H9 (cell line): Measurements from ENCODE around the gene PHKG2. TPM values are rescaled to one million over a fixed set of nuclear protein-coding genes. Genes with fewer than 3 reads are reported as not detected.

ENCODE experiments used
- DNase-seq: peaks from one replicate; pipeline ENCODE4 v3.0.0-alpha.2; 2017
- H2AFZ ChIP-seq: one replicate; pipeline ENCODE4 v1.6.1; 2013; ENCODE audit warnings: mild to moderate bottlenecking, low read length, control low read depth, moderate library complexity
- H2AK5ac ChIP-seq: 2 replicates; pipeline ENCODE4 v1.6.1; 2013; ENCODE audit warnings: low read length, control low read depth, mixed read lengths; ENCODE audit not compliant: insufficient read length
- H2BK120ac ChIP-seq: one replicate; pipeline ENCODE4 v1.6.1; 2013; ENCODE audit warnings: low read depth, mild to moderate bottlenecking, low read length, control low read depth, inconsistent platforms; ENCODE audit not compliant: poor library complexity, severe bottlenecking
- H2BK12ac ChIP-seq: 2 replicates; pipeline ENCODE4 v1.6.1; 2013; ENCODE audit warnings: low read length, control low read depth, mixed read lengths, low read depth; ENCODE audit not compliant: insufficient read length
- H2BK15ac ChIP-seq: 2 replicates; pipeline ENCODE4 v1.6.1; 2013; ENCODE audit warnings: low read depth, low read length, control low read depth
- H2BK20ac ChIP-seq: one replicate; pipeline ENCODE4 v1.6.1; 2013; ENCODE audit warnings: low read depth, mild to moderate bottlenecking, low read length, control low read depth, inconsistent platforms; ENCODE audit not compliant: poor library complexity, severe bottlenecking
- H2BK5ac ChIP-seq: 2 replicates; pipeline ENCODE4 v1.6.1; 2013; ENCODE audit warnings: low read length, control low read depth, mixed read lengths; ENCODE audit not compliant: insufficient read length
- H3K14ac ChIP-seq: 2 replicates; pipeline ENCODE4 v1.6.1; 2013; ENCODE audit warnings: low read length, control low read depth; ENCODE audit not compliant: insufficient read depth
- H3K18ac ChIP-seq: 2 replicates; pipeline ENCODE4 v1.6.1; 2013; ENCODE audit warnings: low read depth, mild to moderate bottlenecking, mixed read lengths, low read length, control low read depth; ENCODE audit not compliant: insufficient read length
- H3K23ac ChIP-seq: 2 replicates; pipeline ENCODE4 v1.6.1; 2013; ENCODE audit warnings: low read length, control low read depth, mixed read lengths, low read depth; ENCODE audit not compliant: insufficient read length
- H3K23me2 ChIP-seq: 2 replicates; pipeline ENCODE4 v1.6.1; 2013; ENCODE audit warnings: low read depth, mild to moderate bottlenecking, mixed read lengths, low read length, control low read depth; ENCODE audit not compliant: insufficient read length, poor library complexity, severe bottlenecking
- H3K27ac ChIP-seq: 2 replicates; pipeline ENCODE4 v1.5.1; 2013; ENCODE audit warnings: low read length, control low read depth, mixed read lengths, low read depth; ENCODE audit not compliant: insufficient read length
- H3K27me3 ChIP-seq: 2 replicates; pipeline ENCODE4 v1.6.1; 2013; ENCODE audit warnings: low read length, control low read depth, inconsistent platforms; ENCODE audit not compliant: insufficient read depth
- H3K4ac ChIP-seq: 2 replicates; pipeline ENCODE4 v1.6.1; 2013; ENCODE audit warnings: low read depth, mild to moderate bottlenecking, control low read depth, inconsistent platforms, low read length, moderate library complexity
- H3K4me1 ChIP-seq: 2 replicates; pipeline ENCODE4 v1.6.1; 2013; ENCODE audit warnings: low read length, control low read depth, inconsistent platforms; ENCODE audit not compliant: insufficient read depth
- H3K4me2 ChIP-seq: 2 replicates; pipeline ENCODE4 v1.6.1; 2013; ENCODE audit warnings: low read length, control low read depth, mixed read lengths; ENCODE audit not compliant: insufficient read length, insufficient read depth
- H3K56ac ChIP-seq: 2 replicates; pipeline ENCODE4 v1.6.1; 2013; ENCODE audit warnings: low read depth, mild to moderate bottlenecking, mixed read lengths, low read length, control low read depth; ENCODE audit not compliant: insufficient read length
- H3K79me1 ChIP-seq: 2 replicates; pipeline ENCODE4 v1.6.1; 2013; ENCODE audit warnings: low read depth, mild to moderate bottlenecking, moderate library complexity, low read length, control low read depth, inconsistent platforms; ENCODE audit not compliant: insufficient read depth, poor library complexity, severe bottlenecking
- H3K79me2 ChIP-seq: 2 replicates; pipeline ENCODE4 v1.6.1; 2013; ENCODE audit warnings: low read length, control low read depth, inconsistent platforms; ENCODE audit not compliant: insufficient read depth
- H3K9ac ChIP-seq: 2 replicates; pipeline ENCODE4 v1.6.1; 2013; ENCODE audit warnings: low read length, control low read depth, mixed read lengths; ENCODE audit not compliant: insufficient read length; ENCODE audit errors: extremely low read depth
- H3K9me3 ChIP-seq: one replicate; pipeline ENCODE4 v1.6.1; 2013; ENCODE audit warnings: low read depth, low read length, inconsistent platforms; ENCODE audit not compliant: control insufficient read depth
- H3T11ph ChIP-seq: one replicate; pipeline ENCODE4 v1.6.1; 2013; ENCODE audit warnings: mild to moderate bottlenecking, low read length, control low read depth, inconsistent platforms
- H4K20me1 ChIP-seq: one replicate; pipeline ENCODE4 v1.6.1; 2013; ENCODE audit not compliant: control insufficient read depth, insufficient read length, insufficient read depth
- H4K5ac ChIP-seq: 2 replicates; pipeline ENCODE4 v1.6.1; 2013; ENCODE audit warnings: low read depth, mild to moderate bottlenecking, mixed read lengths, low read length, control low read depth; ENCODE audit not compliant: insufficient read length
- H4K8ac ChIP-seq: replicated peaks from 2 replicates; pipeline ENCODE4 v1.6.1; 2013; ENCODE audit warnings: low read length, control low read depth, mixed read lengths, low read depth; ENCODE audit not compliant: insufficient read length
- H4K91ac ChIP-seq: 2 replicates; pipeline ENCODE4 v1.6.1; 2013; ENCODE audit warnings: low read depth, mild to moderate bottlenecking, moderate library complexity, mixed read lengths, low read length, control low read depth; ENCODE audit not compliant: insufficient read length
- H3K27ac Mint-ChIP-seq, 3 experiments: 2 replicates in 2 of 3; 3 replicates in 1 of 3; pipeline ENCODE4 v1.8.0; 2020 to 2021; ENCODE audit warnings: mixed read lengths in 3 of 3, mild to moderate bottlenecking in 1 of 3, moderate library complexity in 1 of 3
- H3K27me3 Mint-ChIP-seq: 2 replicates; pipeline ENCODE4 v1.8.0; 2021; ENCODE audit warnings: low read depth, mild to moderate bottlenecking, moderate library complexity, mixed read lengths
- H3K36me3 Mint-ChIP-seq, 3 experiments: 2 replicates in 2 of 3; 3 replicates in 1 of 3; pipeline ENCODE4 v1.8.0; 2020 to 2021; ENCODE audit warnings: low read depth in 3 of 3, mixed read lengths in 3 of 3; ENCODE audit not compliant: insufficient read depth in 1 of 3
- H3K4me1 Mint-ChIP-seq, 2 experiments: 2 replicates each; pipeline ENCODE4 v1.8.0; 2020; ENCODE audit warnings: mixed read lengths in 2 of 2
- H3K4me3 Mint-ChIP-seq, 2 experiments: 2 replicates in 1 of 2; 3 replicates in 1 of 2; pipeline ENCODE4 v1.8.0; 2020 to 2021; ENCODE audit warnings: mild to moderate bottlenecking in 2 of 2, mixed read lengths in 2 of 2, moderate library complexity in 1 of 2
- H3K9me3 Mint-ChIP-seq, 2 experiments: 2 replicates in 1 of 2; 3 replicates in 1 of 2; pipeline ENCODE4 v1.8.0; 2020; ENCODE audit warnings: mild to moderate bottlenecking in 2 of 2, mixed read lengths in 2 of 2, moderate library complexity in 1 of 2
- CTCF ChIP-seq: fragments of 200-600 bp; sonication (generic); conservative IDR thresholded peaks from 3 replicates; pipeline ENCODE4 v1.8.0; 2021; ENCODE audit warnings: antibody characterized with exemption, mild to moderate bottlenecking
- WGBS: extraction: QIAGEN DNeasy Blood & Tissue Kit; methylation state at CpG from one replicate; pipeline ENCODE4 v1.1.7; 2013; ENCODE audit warnings: missing lambda C conversion rate, low lambda C conversion rate, mixed read lengths; ENCODE audit not compliant: insufficient read length; ENCODE audit errors: extremely low coverage; 5-methylcytosine and 5-hydroxymethylcytosine counted together
- total RNA-seq: library from RNA; stranded (reverse); gene quantifications from 2 replicates; pipeline ENCODE4 v1.2.1, GENCODE V29; 2021

The PHKG2 gene
- total RNA-seq, 1 experiment from 2014 or later, result 46.6 TPM

- H2BK15ac ChIP-seq, result no peak overlapping the region
- no peak overlapping the region for H2AFZ ChIP-seq
- no peak overlapping the region for H2BK20ac ChIP-seq
- no peaks in the 10 kb centered on the region for H4K20me1 ChIP-seq
- H3K27me3 ChIP-seq, result no peaks in the 10 kb centered on the region
- no peak overlapping the region for H2BK12ac ChIP-seq
- no peaks in the 10 kb centered on the region for H3K27me3 Mint-ChIP-seq
- peaks cover 0 to 44% (median 27%) of the 10 kb centered on the region in 3 experiments; a peak in 5 of 7 replicates for H3K36me3 Mint-ChIP-seq
- no peak for TF ChIP-seq CTCF
- H4K91ac ChIP-seq, result no peak overlapping the region
- H3K4me1 Mint-ChIP-seq, result peaks cover 16 to 31% of the 10 kb centered on the region in 2 experiments
- H3K23me2 ChIP-seq, result peaks cover 5% of the 10 kb centered on the region
- H2BK120ac ChIP-seq, result no peak overlapping the region
- no peak for DNase-seq
- WGBS, result no CpG with 5 or more reads among the region's 2 CpGs
- H4K5ac ChIP-seq, result no peak overlapping the region
- no peak overlapping the region for H3K27ac ChIP-seq
- H2AK5ac ChIP-seq, result no peak overlapping the region
- H3K9ac ChIP-seq, result no peak overlapping the region
- H2BK5ac ChIP-seq, result no peak overlapping the region
- H3K4me2 ChIP-seq, result no peak overlapping the region
- H3K79me1 ChIP-seq, result peaks cover 2% of the 10 kb centered on the region
- no peaks in the 10 kb centered on the region for H3K4me1 ChIP-seq
- H3K4ac ChIP-seq, result no peak overlapping the region
- no peak overlapping the region for H3K27ac Mint-ChIP-seq
- H3K79me2 ChIP-seq, result peaks cover 4% of the 10 kb centered on the region; the same call in 1 of the 2 replicates
- no peak overlapping the region for H3K56ac ChIP-seq
- H3K14ac ChIP-seq, result no peak overlapping the region
- H3K9me3 Mint-ChIP-seq, result peaks cover 0 to 1% of the 10 kb centered on the region in 2 experiments; a peak in 1 of 5 replicates
- H3K9me3 ChIP-seq, result no peaks in the 10 kb centered on the region
- H3K23ac ChIP-seq, result no peak overlapping the region
- no peak overlapping the region for H3K4me3 Mint-ChIP-seq
- no peak overlapping the region for H3K18ac ChIP-seq
- H4K8ac ChIP-seq, result no peak overlapping the region
- H3T11ph ChIP-seq, result no peak overlapping the region
Observed at GRCh38 chr16:30745082-30745481, 3.1 kb upstream of the PHKG2 start.
